GM12874 (cell line): ENCODE data around the gene PRKCZ.

Experiments
- CTCF ChIP-seq: IDR thresholded peaks from 2 replicates; pipeline ENCODE4 v1.5.1; 2011; ENCODE audit warnings: low read depth, mild to moderate bottlenecking, control low read depth, low read length, moderate library complexity; ENCODE audit not compliant: insufficient read depth

The PRKCZ gene

GRCh38 chr1:2134621-2135307 is 84.6 kb downstream of the PRKCZ start:
- no peak for TF ChIP-seq CTCF

- no peak for TF ChIP-seq CTCF
These were observed 85.2 kb downstream of the PRKCZ start for GRCh38 chr1:2135441-2135841.

- TF ChIP-seq CTCF: no peak
These were observed 85.7 kb downstream of the PRKCZ start for GRCh38 chr1:2135941-2136340.

GRCh38 chr1:2136386-2137235 is 86.4 kb downstream of the PRKCZ start:
- no peak for TF ChIP-seq CTCF

GRCh38 chr1:2137257-2138121 is 87.3 kb downstream of the PRKCZ start:
- no peak for TF ChIP-seq CTCF

GRCh38 chr1:2141025-2141424 is 90.8 kb downstream of the PRKCZ start:
- no peak for TF ChIP-seq CTCF
